ENCODE measurements around the gene SNORC. TPM values are rescaled to one million over a fixed set of nuclear protein-coding genes. Genes with fewer than 3 reads are reported as not detected.

SNORC gene
- total RNA-seq, 4 donors from 2014 or later = 2.5 to 27.2 (median 14.1) TPM

DNA sequence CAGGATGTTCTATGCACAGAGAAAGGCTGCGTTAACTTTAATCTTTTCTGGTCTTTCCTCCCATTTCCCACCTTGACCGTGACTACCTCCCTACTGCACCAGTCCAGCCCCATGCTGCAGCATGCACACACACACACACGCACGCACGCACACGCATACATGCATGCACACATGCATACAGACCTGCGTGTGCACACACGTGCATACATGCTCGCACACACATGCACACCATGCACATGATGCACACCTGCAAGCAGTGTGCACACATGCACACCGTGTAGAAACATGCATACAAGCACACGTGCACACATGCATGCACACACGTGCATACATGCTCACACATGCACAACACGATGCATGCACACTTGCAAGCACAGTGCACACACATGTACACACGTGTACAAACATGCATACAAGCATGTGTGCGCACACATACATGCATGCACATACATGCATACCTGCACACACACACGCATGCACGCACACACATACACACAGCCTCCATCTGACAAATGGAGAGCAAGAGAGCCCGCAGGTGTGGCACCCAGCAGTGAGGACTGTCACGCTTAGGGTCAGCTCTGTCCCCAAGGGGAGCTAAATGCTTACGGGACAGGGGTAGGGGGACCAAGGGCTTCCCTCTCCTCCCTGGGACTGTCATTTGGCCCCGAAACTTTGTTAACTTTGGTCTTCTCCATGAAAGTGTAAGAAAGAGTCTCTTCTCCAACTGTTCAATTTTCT, 18.2 kb downstream of the SNORC start:
- TF ChIP-seq, protein P1, sequence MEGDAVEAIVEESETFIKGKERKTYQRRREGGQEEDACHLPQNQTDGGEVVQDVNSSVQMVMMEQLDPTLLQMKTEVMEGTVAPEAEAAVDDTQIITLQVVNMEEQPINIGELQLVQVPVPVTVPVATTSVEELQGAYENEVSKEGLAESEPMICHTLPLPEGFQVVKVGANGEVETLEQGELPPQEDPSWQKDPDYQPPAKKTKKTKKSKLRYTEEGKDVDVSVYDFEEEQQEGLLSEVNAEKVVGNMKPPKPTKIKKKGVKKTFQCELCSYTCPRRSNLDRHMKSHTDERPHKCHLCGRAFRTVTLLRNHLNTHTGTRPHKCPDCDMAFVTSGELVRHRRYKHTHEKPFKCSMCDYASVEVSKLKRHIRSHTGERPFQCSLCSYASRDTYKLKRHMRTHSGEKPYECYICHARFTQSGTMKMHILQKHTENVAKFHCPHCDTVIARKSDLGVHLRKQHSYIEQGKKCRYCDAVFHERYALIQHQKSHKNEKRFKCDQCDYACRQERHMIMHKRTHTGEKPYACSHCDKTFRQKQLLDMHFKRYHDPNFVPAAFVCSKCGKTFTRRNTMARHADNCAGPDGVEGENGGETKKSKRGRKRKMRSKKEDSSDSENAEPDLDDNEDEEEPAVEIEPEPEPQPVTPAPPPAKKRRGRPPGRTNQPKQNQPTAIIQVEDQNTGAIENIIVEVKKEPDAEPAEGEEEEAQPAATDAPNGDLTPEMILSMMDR (IDR thresholded peaks at IDR 0.05) = no peak
- no peak for TF ChIP-seq POLR2A (IDR thresholded peaks at IDR 0.05)
- intact Hi-C loops (cut with DNase I; ENCODE audit: low total_unique reads) = no loop called here
- 88 to 92% methylated on average over 21 of the region's 21 CpGs for WGBS, 2 donors
- DNase-seq (ENCODE audit: low spot score in 2 of 2) = peak in 1 of 2 donors; percentile 32
- no peak overlapping the region for H3K4me3 ChIP-seq (ENCODE audit: low read depth, poor library complexity, severe bottlenecking)

DNA sequence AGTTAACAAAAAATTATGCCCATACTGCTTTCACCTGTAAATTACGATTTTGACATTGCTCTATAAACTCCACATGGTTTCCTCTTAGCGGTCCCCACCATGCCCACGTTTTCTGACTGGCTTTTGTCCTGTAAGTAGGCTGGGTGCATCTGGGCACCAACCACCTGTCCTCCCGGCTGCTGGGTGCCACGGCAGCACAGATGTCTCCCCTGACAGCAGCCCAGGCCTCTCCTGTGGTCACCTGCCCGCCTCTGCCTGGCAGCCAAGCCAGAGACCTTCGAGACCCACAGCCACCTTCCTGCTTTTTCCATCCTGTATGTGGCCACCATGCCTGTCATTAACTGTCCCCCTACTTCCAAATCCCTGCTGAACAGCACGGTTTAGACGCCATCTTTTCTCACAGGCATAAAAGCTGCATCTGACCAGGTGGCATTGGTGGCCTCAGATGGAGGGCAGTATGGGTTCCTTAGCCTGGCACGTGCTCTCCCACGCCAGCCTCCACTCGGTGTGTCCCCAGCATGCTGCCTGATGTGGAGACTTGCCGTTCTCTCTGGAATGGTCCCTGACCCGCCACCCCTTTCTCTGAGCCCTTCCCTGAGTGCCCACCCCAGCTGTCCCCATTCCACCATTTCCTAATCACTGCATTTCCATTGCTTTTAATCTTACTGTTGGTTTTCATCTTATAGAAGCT, 18.9 kb downstream of the SNORC start:
- DNase-seq (ENCODE audit: low spot score in 2 of 2) = peak in 1 of 2 donors; percentile 82
- TF ChIP-seq, protein P1 (IDR thresholded peaks at IDR 0.05) = no peak
- TF ChIP-seq POLR2A (IDR thresholded peaks at IDR 0.05) = no peak
- intact Hi-C loops (cut with DNase I; ENCODE audit: low total_unique reads) = no loop called here
- H3K4me3 ChIP-seq (ENCODE audit: low read depth, poor library complexity, severe bottlenecking) = no peak overlapping the region
- 89 to 90% methylated on average over 14 of the region's 14 CpGs for WGBS, 2 donors

DNA sequence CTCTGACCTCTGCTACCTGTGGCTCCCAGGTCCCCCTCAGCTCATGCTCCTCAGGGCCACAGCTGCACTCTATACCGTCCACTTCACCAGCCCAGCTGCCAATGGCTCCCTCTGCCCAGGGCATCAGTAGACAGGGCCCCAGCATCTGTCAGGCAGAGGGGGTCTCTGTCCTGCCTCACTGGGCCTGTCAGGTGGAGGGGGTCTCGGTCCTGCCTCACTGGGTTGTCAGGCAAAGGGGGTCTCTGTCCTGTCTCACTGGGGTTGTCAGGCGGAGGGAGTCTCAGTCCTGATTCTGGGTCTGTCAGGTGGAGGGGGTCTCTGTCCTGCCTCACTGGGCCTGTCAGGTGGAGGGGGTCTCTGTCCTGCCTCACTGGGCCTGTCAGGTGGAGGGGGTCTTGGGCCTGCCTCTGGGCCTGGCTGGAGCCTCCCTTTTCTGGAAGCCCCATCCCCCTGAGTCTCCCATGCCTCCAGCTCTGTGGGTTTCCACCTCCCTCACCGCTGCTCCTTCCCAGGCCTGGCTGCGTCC, 19.9 kb downstream of the SNORC start:
- 89 to 90% methylated on average over 5 of the region's 5 CpGs for WGBS, 2 donors
- intact Hi-C loops (cut with DNase I; ENCODE audit: low total_unique reads) = no loop called here
- peak in 1 of 2 donors; percentile 68 for DNase-seq (ENCODE audit: low spot score in 2 of 2)
- TF ChIP-seq, protein P1 (IDR thresholded peaks at IDR 0.05) = no peak
- TF ChIP-seq POLR2A (IDR thresholded peaks at IDR 0.05) = no peak
- no peak overlapping the region for H3K4me3 ChIP-seq (ENCODE audit: low read depth, poor library complexity, severe bottlenecking)

DNA sequence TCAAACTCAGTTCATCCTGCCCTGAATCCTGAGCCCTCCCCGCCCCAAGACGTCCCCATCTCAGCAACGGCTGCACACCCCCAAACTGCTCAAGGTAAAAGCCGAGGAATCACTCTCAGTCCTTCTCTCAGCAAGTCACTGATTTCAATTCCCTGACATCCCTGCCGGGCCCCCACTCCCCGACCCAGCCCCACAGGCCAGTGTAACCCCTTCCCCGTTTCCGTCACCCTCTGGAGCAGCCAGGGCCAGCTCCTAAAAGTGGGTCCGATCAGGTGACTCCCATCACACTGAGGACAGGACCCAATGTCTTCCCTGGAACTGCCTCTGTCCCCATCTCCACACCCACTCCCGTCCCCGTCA, 20.5 kb downstream of the SNORC start:
- H3K4me3 ChIP-seq (ENCODE audit: low read depth, poor library complexity, severe bottlenecking) = no peak overlapping the region
- TF ChIP-seq POLR2A (IDR thresholded peaks at IDR 0.05) = no peak
- TF ChIP-seq, protein P1 (IDR thresholded peaks at IDR 0.05) = no peak
- peak in 1 of 2 donors; percentile 60 for DNase-seq (ENCODE audit: low spot score in 2 of 2)
- 83 to 89% methylated on average over 11 of the region's 11 CpGs for WGBS, 2 donors
- intact Hi-C loops (cut with DNase I; ENCODE audit: low total_unique reads) = no loop called here

DNA sequence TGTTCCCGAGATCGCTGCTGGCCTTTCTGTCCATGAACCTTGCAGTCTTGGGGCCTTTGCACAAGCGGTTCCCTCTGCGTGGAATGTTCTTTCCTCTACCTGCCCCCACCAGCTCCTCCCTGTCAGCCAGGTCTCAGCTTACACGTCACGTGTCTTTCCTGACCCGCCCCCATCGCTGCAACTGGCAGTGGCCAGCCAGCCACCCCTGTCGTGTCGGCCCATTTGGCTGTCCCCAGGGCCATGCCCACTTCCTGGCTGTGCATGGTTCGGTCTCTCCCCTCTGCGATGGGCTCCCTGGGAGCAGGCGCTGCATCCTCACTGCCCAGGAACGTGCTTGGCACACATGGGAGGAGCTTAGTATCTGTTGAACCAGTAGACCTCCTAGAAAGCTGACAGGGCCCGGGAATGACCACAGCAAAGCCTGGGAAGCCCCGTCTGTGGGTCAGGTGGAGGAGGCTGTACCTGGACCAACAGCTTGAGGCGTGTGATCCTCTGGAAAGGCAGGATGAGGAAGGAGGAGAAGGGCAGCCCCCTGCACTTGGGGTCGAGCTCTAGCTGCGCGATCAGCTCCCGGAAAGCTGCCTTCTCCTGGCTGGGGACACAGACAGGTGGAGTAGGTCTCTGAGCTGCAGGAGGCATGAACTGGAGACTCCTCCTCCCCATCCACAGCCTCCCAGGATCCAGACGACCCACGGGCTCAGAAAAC, 21.0 kb downstream of the SNORC start:
- no peak overlapping the region for H3K4me3 ChIP-seq (ENCODE audit: low read depth, poor library complexity, severe bottlenecking)
- no peak for TF ChIP-seq POLR2A (IDR thresholded peaks at IDR 0.05)
- WGBS, 2 donors = 50 to 57% methylated on average over 23 of the region's 23 CpGs
- intact Hi-C loops (cut with DNase I; ENCODE audit: low total_unique reads) = no loop called here
- DNase-seq (ENCODE audit: low spot score in 2 of 2) = peak in 1 of 2 donors; percentile 85

DNA sequence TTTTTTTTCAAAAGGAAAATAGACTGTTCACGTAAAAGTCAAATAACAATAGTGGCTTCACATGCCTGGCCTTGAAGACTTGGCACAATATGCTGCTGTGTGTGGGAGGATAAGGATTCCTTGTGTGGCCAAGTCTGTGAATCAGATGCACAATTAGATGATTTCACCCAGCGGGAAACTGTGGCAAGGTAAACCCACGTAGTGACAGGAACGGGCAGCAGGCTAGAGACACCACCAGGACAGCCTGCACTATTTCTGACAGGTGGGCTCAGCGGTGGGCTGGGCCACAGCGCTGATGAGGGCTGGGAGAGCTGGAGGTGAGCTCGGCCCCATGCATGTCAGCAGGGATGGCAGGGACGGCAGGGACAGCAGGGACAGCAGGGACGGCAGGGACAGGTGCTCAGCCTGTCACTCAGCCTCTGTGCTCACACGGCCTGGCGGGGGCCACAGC, 21.6 kb downstream of the SNORC start:
- WGBS, 2 donors = 65 to 66% methylated on average over 11 of the region's 11 CpGs
- H3K4me3 ChIP-seq (ENCODE audit: low read depth, poor library complexity, severe bottlenecking) = no peak overlapping the region
- peak in 1 of 2 donors; percentile 70 for DNase-seq (ENCODE audit: low spot score in 2 of 2)
- TF ChIP-seq, protein P1 (IDR thresholded peaks at IDR 0.05) = no peak
- intact Hi-C loops (cut with DNase I; ENCODE audit: low total_unique reads) = no loop called here

All from lower leg skin (tissue), 4 donors.